PFSK-1 (cell line): ENCODE measurements around the gene LRRC70.

Experiments
- FOXP2 ChIP-seq: optimal IDR thresholded peaks from 2 replicates; pipeline ENCODE3; 2011; ENCODE audit warnings: borderline replicate concordance, control low read depth, inconsistent platforms; ENCODE audit not compliant: insufficient read depth; ENCODE audit errors: extremely low read length, extremely low read depth
- POLR2AphosphoS5 ChIP-seq: IDR thresholded peaks from 2 replicates; pipeline ENCODE4 v1.6.1; 2012; ENCODE audit warnings: low read depth, mild to moderate bottlenecking, control low read depth, low read length, moderate library complexity
- REST ChIP-seq, 2 experiments: IDR thresholded peaks; 2 replicates each; pipeline versions ENCODE4 v1.6.1 to v1.8.0; 2011 to 2012; ENCODE audit warnings: low read depth in 2 of 2, low read length in 2 of 2, control low read depth in 1 of 2, inconsistent platforms in 1 of 2, mild to moderate bottlenecking in 1 of 2, moderate library complexity in 1 of 2; ENCODE audit not compliant: insufficient read depth in 1 of 2
- SIN3A ChIP-seq: IDR thresholded peaks from 2 replicates; pipeline ENCODE4 v1.6.1; 2012; ENCODE audit warnings: mild to moderate bottlenecking, low read length, moderate library complexity, borderline replicate concordance; ENCODE audit not compliant: insufficient read depth
- TAF1 ChIP-seq: IDR thresholded peaks from 2 replicates; pipeline ENCODE4 v1.6.1; 2012; ENCODE audit warnings: low read length, control low read depth, borderline replicate concordance; ENCODE audit not compliant: insufficient read depth

The LRRC70 gene

GRCh38 chr5:62564101-62564500, 14.5 kb upstream of the LRRC70 start:
- TF ChIP-seq SIN3A: no peak
- no peak for TF ChIP-seq FOXP2
- no peak for TF ChIP-seq REST (IDR thresholded peaks at IDR 0.05; ENCODE audit: insufficient read depth in 1 of 2, low read depth in 2 of 2, low read length in 2 of 2)
- no peak for TF ChIP-seq TAF1
- no peak for TF ChIP-seq POLR2AphosphoS5

GRCh38 chr5:62568143-62568542, 10.5 kb upstream of the LRRC70 start:
- TF ChIP-seq REST (IDR thresholded peaks at IDR 0.05; ENCODE audit: insufficient read depth in 1 of 2, low read depth in 2 of 2, low read length in 2 of 2) (no peak), SIN3A (no peak), POLR2AphosphoS5 (no peak), FOXP2 (no peak), TAF1 (no peak)

GRCh38 chr5:62568800-62569432, 9.7 kb upstream of the LRRC70 start:
- no peak for TF ChIP-seq TAF1
- no peak for TF ChIP-seq REST (IDR thresholded peaks at IDR 0.05; ENCODE audit: insufficient read depth in 1 of 2, low read depth in 2 of 2, low read length in 2 of 2)
- TF ChIP-seq FOXP2: no peak
- no peak for TF ChIP-seq POLR2AphosphoS5
- TF ChIP-seq SIN3A: no peak

GRCh38 chr5:62569470-62569869, 9.1 kb upstream of the LRRC70 start:
- TF ChIP-seq FOXP2 (no peak), TAF1 (no peak), SIN3A (no peak), POLR2AphosphoS5 (no peak)

- TF ChIP-seq TAF1 (no peak), FOXP2 (no peak), POLR2AphosphoS5 (no peak), SIN3A (no peak), REST (IDR thresholded peaks at IDR 0.05; ENCODE audit: insufficient read depth in 1 of 2, low read depth in 2 of 2, low read length in 2 of 2) (no peak)
Observed at GRCh38 chr5:62572918-62573514, 5.6 kb upstream of the LRRC70 start.
